Measurements from ENCODE around the gene ATP6V1E1. TPM values are rescaled to one million over a fixed set of nuclear protein-coding genes. Genes with fewer than 3 reads are reported as not detected.

ATP6V1E1 gene
- total RNA-seq, 1 experiment from 2014 or later = 89.2 TPM

DNA sequence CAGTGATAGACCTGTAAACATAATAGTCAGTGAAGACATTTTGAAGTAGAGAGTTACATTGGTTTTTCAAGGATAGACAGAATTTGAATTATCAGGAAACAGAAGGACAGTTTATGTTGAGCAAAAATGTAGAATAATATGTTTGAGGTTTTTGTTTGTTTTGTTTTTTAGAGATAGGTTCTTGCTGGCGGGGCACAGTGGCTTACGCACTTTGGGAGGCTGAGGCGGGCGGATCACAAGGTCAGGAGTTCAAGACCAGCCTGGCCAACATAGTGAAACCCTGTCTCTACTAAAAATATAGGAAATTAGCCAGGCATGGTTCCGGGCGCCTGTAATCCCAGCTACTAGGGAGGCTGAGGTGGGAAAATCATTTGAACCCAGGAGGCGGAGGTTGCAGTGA is 45.6 kb upstream of the ATP6V1E1 start:
- Histone ChIP-seq H3K79me2 (ENCODE audit: insufficient read depth, low read length) (no peaks in the 10 kb centered on the region), H3K4ac (ENCODE audit: low read depth, low read length) (no peak overlapping the region), H3K4me2 (ENCODE audit: insufficient read depth, insufficient read length, low read length) (no peak overlapping the region), H2AFZ (ENCODE audit: low read length) (no peak overlapping the region), H3T11ph (ENCODE audit: low read length) (no peak overlapping the region), H3K18ac (ENCODE audit: insufficient read length, low read depth, low read length) (no peak overlapping the region), H3K23me2 (ENCODE audit: insufficient read length, low read depth, low read length, poor library complexity, severe bottlenecking) (no peaks in the 10 kb centered on the region), H3K14ac (ENCODE audit: insufficient read depth, low read length) (no peak overlapping the region), H3K79me1 (ENCODE audit: insufficient read depth, low read depth, low read length, poor library complexity, severe bottlenecking) (no peaks in the 10 kb centered on the region), H4K91ac (ENCODE audit: insufficient read length, low read depth, low read length) (no peak overlapping the region), H3K27ac (ENCODE audit: insufficient read length, low read depth, low read length) (no peak overlapping the region), H2BK15ac (ENCODE audit: low read depth, low read length) (no peak overlapping the region), H3K56ac (ENCODE audit: insufficient read length, low read depth, low read length) (no peak overlapping the region), H3K9ac (ENCODE audit: extremely low read depth, insufficient read length, low read length) (no peak overlapping the region), H3K4me1 (ENCODE audit: insufficient read depth, low read length) (peaks cover 9% of the 10 kb centered on the region; the same call in 1 of the 2 replicates), H3K9me3 (ENCODE audit: control insufficient read depth, low read depth, low read length) (no peaks in the 10 kb centered on the region), H4K5ac (ENCODE audit: insufficient read length, low read depth, low read length) (no peak overlapping the region), H3K27me3 (ENCODE audit: insufficient read depth, low read length) (no peaks in the 10 kb centered on the region), H4K20me1 (ENCODE audit: control insufficient read depth, insufficient read depth, insufficient read length) (no peaks in the 10 kb centered on the region), H2BK12ac (ENCODE audit: insufficient read length, low read depth, low read length) (no peak overlapping the region), H2BK20ac (ENCODE audit: low read depth, low read length, poor library complexity, severe bottlenecking) (no peak overlapping the region), H4K8ac (replicated peaks; ENCODE audit: insufficient read length, low read depth, low read length) (no peak overlapping the region), H2AK5ac (ENCODE audit: insufficient read length, low read length) (no peak overlapping the region), H3K23ac (ENCODE audit: insufficient read length, low read depth, low read length) (no peak overlapping the region), H2BK5ac (ENCODE audit: insufficient read length, low read length) (no peak overlapping the region), H2BK120ac (ENCODE audit: low read depth, low read length, poor library complexity, severe bottlenecking) (no peak overlapping the region)
- H3K9me3 Mint-ChIP-seq = no peaks in the 10 kb centered on the region
- DNase-seq = no peak
- no peak overlapping the region for H3K27ac Mint-ChIP-seq
- H3K4me3 Mint-ChIP-seq = no peak overlapping the region
- TF ChIP-seq, protein P1, sequence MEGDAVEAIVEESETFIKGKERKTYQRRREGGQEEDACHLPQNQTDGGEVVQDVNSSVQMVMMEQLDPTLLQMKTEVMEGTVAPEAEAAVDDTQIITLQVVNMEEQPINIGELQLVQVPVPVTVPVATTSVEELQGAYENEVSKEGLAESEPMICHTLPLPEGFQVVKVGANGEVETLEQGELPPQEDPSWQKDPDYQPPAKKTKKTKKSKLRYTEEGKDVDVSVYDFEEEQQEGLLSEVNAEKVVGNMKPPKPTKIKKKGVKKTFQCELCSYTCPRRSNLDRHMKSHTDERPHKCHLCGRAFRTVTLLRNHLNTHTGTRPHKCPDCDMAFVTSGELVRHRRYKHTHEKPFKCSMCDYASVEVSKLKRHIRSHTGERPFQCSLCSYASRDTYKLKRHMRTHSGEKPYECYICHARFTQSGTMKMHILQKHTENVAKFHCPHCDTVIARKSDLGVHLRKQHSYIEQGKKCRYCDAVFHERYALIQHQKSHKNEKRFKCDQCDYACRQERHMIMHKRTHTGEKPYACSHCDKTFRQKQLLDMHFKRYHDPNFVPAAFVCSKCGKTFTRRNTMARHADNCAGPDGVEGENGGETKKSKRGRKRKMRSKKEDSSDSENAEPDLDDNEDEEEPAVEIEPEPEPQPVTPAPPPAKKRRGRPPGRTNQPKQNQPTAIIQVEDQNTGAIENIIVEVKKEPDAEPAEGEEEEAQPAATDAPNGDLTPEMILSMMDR (conservative IDR thresholded peaks at IDR 0.05) = no peak
- H3K4me1 Mint-ChIP-seq = peaks cover 11 to 12% of the 10 kb centered on the region in 2 experiments
- WGBS (ENCODE audit: extremely low coverage, insufficient read length, low lambda C conversion rate) = no CpG with 5 or more reads among the region's 7 CpGs
- no peaks in the 10 kb centered on the region; the same call in 1 of the 2 replicates for H3K27me3 Mint-ChIP-seq (ENCODE audit: low read depth)
- H3K36me3 Mint-ChIP-seq (ENCODE audit: insufficient read depth in 1 of 3, low read depth in 3 of 3) = peaks cover 0 to 10% (median 8%) of the 10 kb centered on the region in 3 experiments; a peak in 3 of 7 replicates
